ENCODE results near the gene DLX2. TPM values are rescaled to one million over a fixed set of nuclear protein-coding genes. Genes with fewer than 3 reads are reported as not detected.

DLX2 gene
- total RNA-seq, 1 experiment from 2014 or later = 4.4 TPM

DNA sequence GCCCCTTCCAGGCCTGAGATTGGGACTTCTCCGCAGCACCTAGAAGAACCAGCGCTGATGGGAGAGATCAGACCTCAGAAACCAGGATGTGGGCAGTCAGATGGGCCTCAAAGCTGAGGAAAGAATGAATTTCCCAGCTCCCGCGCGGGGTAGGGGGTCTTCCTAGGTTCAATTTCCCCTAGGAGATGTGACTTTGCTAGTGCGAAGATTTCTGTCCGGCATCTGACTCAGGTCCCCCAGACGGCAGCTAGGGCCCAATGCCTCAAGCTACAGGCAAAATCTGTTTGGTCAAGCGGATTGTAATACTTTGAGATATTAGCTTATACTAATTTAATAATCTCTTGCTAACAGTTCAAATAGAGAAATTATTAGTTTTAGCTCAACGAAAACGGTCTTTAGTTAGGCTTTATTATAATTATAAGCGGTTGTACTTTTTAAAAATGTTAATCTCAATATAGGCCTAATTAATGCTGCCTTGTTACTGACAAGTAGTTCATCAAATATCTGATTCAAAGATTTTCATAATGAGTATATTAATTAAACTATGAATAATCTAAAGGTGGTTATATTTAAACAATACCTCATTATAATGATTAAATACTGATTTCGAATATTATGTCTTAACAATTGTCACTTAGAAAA, 11.6 kb downstream of the DLX2 start:
- no peak for ATAC-seq
- Histone ChIP-seq H3K27ac (ENCODE audit: low read length) (no peak overlapping the region), H3K9me3 (ENCODE audit: control insufficient read depth, insufficient read depth, low read depth, low read length) (no peaks in the 10 kb centered on the region), H3K36me3 (ENCODE audit: control insufficient read depth, insufficient read depth, low read length) (no peaks in the 10 kb centered on the region), H3K27me3 (ENCODE audit: control insufficient read depth, insufficient read depth, low read length) (no peaks in the 10 kb centered on the region; the same call in 1 of the 2 replicates), H3K4me1 (ENCODE audit: control insufficient read depth, insufficient read depth, low read length) (peaks cover 4% of the 10 kb centered on the region), H3K4me3 (ENCODE audit: low read depth in 2 of 2, low read length in 2 of 2) (no peak overlapping the region)
- in situ Hi-C loops (cut with HindIII; ENCODE audit: low pct_unique_long_range_greater_than_20kb, low sequenced_read_pairs) (no loop called here), intact Hi-C loops (cut with micrococcal nuclease; ENCODE audit: unreplicated experiment) (no loop called here)
- no peak for DNase-seq (ENCODE audit: low read depth, low spot score)
- ChIA-PET POLR2A (interaction anchor here (0.7 kb wide), 1 partner anchor 300 kb away, joined by 8 read pairs; no protein-coding TSS in a partner anchor), CTCF (no interaction called here)
- no TSS peak for BruUV-seq (replicated peaks)
- no peak for TF ChIP-seq POLR2AphosphoS5 (IDR thresholded peaks at IDR 0.05; ENCODE audit: low read depth, low read length)
- TF ChIP-seq TCF7L2 (IDR thresholded peaks at IDR 0.05; ENCODE audit: low read depth, low read length) = no peak
- TF ChIP-seq, protein P1, sequence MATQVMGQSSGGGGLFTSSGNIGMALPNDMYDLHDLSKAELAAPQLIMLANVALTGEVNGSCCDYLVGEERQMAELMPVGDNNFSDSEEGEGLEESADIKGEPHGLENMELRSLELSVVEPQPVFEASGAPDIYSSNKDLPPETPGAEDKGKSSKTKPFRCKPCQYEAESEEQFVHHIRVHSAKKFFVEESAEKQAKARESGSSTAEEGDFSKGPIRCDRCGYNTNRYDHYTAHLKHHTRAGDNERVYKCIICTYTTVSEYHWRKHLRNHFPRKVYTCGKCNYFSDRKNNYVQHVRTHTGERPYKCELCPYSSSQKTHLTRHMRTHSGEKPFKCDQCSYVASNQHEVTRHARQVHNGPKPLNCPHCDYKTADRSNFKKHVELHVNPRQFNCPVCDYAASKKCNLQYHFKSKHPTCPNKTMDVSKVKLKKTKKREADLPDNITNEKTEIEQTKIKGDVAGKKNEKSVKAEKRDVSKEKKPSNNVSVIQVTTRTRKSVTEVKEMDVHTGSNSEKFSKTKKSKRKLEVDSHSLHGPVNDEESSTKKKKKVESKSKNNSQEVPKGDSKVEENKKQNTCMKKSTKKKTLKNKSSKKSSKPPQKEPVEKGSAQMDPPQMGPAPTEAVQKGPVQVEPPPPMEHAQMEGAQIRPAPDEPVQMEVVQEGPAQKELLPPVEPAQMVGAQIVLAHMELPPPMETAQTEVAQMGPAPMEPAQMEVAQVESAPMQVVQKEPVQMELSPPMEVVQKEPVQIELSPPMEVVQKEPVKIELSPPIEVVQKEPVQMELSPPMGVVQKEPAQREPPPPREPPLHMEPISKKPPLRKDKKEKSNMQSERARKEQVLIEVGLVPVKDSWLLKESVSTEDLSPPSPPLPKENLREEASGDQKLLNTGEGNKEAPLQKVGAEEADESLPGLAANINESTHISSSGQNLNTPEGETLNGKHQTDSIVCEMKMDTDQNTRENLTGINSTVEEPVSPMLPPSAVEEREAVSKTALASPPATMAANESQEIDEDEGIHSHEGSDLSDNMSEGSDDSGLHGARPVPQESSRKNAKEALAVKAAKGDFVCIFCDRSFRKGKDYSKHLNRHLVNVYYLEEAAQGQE (IDR thresholded peaks at IDR 0.05; ENCODE audit: insufficient read depth in 1 of 2, low read depth in 2 of 2, low read length in 1 of 2) = no peak
- no peak for TF ChIP-seq SIN3A (IDR thresholded peaks at IDR 0.05; ENCODE audit: borderline replicate concordance, insufficient read depth, low read depth, low read length)
- TF ChIP-seq, protein P2, sequence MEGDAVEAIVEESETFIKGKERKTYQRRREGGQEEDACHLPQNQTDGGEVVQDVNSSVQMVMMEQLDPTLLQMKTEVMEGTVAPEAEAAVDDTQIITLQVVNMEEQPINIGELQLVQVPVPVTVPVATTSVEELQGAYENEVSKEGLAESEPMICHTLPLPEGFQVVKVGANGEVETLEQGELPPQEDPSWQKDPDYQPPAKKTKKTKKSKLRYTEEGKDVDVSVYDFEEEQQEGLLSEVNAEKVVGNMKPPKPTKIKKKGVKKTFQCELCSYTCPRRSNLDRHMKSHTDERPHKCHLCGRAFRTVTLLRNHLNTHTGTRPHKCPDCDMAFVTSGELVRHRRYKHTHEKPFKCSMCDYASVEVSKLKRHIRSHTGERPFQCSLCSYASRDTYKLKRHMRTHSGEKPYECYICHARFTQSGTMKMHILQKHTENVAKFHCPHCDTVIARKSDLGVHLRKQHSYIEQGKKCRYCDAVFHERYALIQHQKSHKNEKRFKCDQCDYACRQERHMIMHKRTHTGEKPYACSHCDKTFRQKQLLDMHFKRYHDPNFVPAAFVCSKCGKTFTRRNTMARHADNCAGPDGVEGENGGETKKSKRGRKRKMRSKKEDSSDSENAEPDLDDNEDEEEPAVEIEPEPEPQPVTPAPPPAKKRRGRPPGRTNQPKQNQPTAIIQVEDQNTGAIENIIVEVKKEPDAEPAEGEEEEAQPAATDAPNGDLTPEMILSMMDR (IDR thresholded peaks at IDR 0.05) = no peak

DNA sequence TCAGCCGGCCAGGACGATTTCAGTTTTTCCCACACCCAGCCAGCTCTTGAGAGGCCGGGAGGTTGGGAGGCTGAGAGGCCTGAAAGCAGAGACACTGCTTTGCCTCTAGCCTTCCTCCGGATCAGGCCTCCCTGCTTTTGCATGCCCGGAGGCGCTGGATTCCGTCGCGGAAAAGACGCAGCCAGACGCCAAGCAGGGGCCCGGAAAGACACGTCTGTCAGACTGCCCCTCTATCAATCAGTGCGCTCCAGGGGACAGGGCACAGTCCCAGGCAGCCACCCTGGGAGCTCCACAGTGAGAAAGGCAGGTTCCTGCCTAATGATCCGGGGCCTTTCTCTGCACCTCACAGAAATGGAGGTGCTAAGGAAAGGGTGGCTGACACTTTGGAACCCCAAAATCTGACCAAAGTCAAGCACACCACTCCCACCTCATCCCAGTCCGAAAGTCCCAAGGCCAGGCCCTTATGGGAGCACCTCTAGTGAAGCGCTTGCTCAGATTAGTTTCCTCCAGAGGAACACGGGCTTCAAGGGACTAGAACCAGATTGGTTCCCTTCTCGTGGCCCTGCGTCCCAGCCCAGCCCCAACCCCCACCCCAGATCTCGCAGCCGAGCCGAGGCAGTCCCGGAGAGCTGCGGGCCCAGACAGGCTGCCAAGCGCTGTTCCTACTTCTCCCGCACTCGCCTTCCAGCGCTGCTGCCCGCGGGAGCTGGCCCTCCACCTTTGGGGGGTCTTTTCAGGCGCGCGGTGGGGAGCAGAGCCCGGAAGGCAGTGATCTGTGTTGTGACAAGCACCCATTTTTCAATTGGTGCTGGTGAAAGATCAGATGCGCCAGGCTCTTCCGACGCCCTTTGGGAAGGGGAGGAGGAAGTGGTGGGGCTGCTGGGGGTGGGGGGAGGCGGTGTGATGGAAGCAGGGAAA, 12.4 kb downstream of the DLX2 start:
- no peak for DNase-seq (ENCODE audit: low read depth, low spot score)
- no TSS peak for BruUV-seq (replicated peaks)
- ChIA-PET CTCF (no interaction called here), POLR2A (interaction anchor here (0.7 kb wide), 1 partner anchor 299 kb away, joined by 8 read pairs; no protein-coding TSS in a partner anchor)
- no peak for ATAC-seq
- Histone ChIP-seq H3K4me3 (ENCODE audit: low read depth in 2 of 2, low read length in 2 of 2) (no peak overlapping the region), H3K36me3 (ENCODE audit: control insufficient read depth, insufficient read depth, low read length) (no peaks in the 10 kb centered on the region), H3K9me3 (ENCODE audit: control insufficient read depth, insufficient read depth, low read depth, low read length) (no peaks in the 10 kb centered on the region), H3K4me1 (ENCODE audit: control insufficient read depth, insufficient read depth, low read length) (no peaks in the 10 kb centered on the region; the same call in 1 of the 2 replicates), H3K27me3 (ENCODE audit: control insufficient read depth, insufficient read depth, low read length) (no peaks in the 10 kb centered on the region; the same call in 1 of the 2 replicates), H3K27ac (ENCODE audit: low read length) (no peak overlapping the region)
- in situ Hi-C loops (cut with HindIII; ENCODE audit: low pct_unique_long_range_greater_than_20kb, low sequenced_read_pairs) (no loop called here), intact Hi-C loops (cut with micrococcal nuclease; ENCODE audit: unreplicated experiment) (no loop called here)
- TF ChIP-seq TCF7L2 (IDR thresholded peaks at IDR 0.05; ENCODE audit: low read depth, low read length) (no peak), SIN3A (IDR thresholded peaks at IDR 0.05; ENCODE audit: borderline replicate concordance, insufficient read depth, low read depth, low read length) (no peak), POLR2AphosphoS5 (IDR thresholded peaks at IDR 0.05; ENCODE audit: low read depth, low read length) (no peak)
- TF ChIP-seq, protein P2 (IDR thresholded peaks at IDR 0.05) = no peak
- TF ChIP-seq, protein P1 (IDR thresholded peaks at IDR 0.05; ENCODE audit: insufficient read depth in 1 of 2, low read depth in 2 of 2, low read length in 1 of 2) = no peak
